ENCODE results near the gene CPED1.

Gene CPED1

GRCh38 chr7:121139427-121139826, 150.9 kb downstream of the CPED1 start:
- TF ChIP-seq, protein P1, sequence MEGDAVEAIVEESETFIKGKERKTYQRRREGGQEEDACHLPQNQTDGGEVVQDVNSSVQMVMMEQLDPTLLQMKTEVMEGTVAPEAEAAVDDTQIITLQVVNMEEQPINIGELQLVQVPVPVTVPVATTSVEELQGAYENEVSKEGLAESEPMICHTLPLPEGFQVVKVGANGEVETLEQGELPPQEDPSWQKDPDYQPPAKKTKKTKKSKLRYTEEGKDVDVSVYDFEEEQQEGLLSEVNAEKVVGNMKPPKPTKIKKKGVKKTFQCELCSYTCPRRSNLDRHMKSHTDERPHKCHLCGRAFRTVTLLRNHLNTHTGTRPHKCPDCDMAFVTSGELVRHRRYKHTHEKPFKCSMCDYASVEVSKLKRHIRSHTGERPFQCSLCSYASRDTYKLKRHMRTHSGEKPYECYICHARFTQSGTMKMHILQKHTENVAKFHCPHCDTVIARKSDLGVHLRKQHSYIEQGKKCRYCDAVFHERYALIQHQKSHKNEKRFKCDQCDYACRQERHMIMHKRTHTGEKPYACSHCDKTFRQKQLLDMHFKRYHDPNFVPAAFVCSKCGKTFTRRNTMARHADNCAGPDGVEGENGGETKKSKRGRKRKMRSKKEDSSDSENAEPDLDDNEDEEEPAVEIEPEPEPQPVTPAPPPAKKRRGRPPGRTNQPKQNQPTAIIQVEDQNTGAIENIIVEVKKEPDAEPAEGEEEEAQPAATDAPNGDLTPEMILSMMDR (IDR thresholded peaks at IDR 0.05; ENCODE audit: low read depth, low read length), result no peak
- in situ Hi-C loops (cut with HindIII; ENCODE audit: low sequenced_read_pairs), result no loop called here
- DNase-seq (ENCODE audit: low read depth, low spot score), result no peak
- no peak overlapping the region for H3K4me3 ChIP-seq (ENCODE audit: low read depth, low read length)

- no peak overlapping the region for H3K4me3 ChIP-seq (ENCODE audit: low read depth, low read length)
- no peak for DNase-seq (ENCODE audit: low read depth, low spot score)
- in situ Hi-C loops (cut with HindIII; ENCODE audit: low sequenced_read_pairs), result no loop called here
- TF ChIP-seq, protein P1 (IDR thresholded peaks at IDR 0.05; ENCODE audit: low read depth, low read length), result no peak
Observed at GRCh38 chr7:121140790-121141189, 152.3 kb downstream of the CPED1 start.

GRCh38 chr7:121151774-121152221, 163.3 kb downstream of the CPED1 start:
- in situ Hi-C loops (cut with HindIII; ENCODE audit: low sequenced_read_pairs), result no loop called here
- TF ChIP-seq, protein P1 (IDR thresholded peaks at IDR 0.05; ENCODE audit: low read depth, low read length), result no peak

GRCh38 chr7:121153411-121153810, 164.9 kb downstream of the CPED1 start:
- H3K4me3 ChIP-seq (ENCODE audit: low read depth, low read length), result no peak overlapping the region
- in situ Hi-C loops (cut with HindIII; ENCODE audit: low sequenced_read_pairs), result no loop called here

More at GRCh38 chr7:121151774-121152221, 163.3 kb downstream of the CPED1 start:
- H3K4me3 ChIP-seq (ENCODE audit: low read depth, low read length), result no peak overlapping the region
- DNase-seq (ENCODE audit: low read depth, low spot score), result no peak

DNA sequence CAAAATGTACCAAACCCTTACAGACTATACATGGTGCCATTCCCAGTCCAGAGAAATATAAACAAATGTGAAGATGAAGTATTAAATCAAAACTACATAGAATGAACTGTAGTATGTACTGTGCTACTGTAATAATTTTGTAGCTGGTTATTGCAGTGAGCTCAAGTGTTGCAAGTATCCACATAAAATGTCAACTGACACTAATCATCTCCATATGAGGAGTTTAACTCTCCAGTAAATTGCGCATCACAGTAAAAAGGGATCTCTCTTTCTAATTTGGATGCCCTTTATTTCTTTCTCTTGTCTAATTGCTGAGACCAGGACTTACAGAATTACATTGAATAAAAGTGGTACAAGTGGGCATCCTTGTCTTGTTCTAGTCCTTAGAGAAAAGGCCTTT, 165.5 kb downstream of the CPED1 start:
- TF ChIP-seq, protein P1 (IDR thresholded peaks at IDR 0.05; ENCODE audit: low read depth, low read length), result no peak
- no peak overlapping the region for H3K4me3 ChIP-seq (ENCODE audit: low read depth, low read length)
- DNase-seq (ENCODE audit: low read depth, low spot score), result no peak
- in situ Hi-C loops (cut with HindIII; ENCODE audit: low sequenced_read_pairs), result no loop called here

More at GRCh38 chr7:121153411-121153810, 164.9 kb downstream of the CPED1 start:
- TF ChIP-seq, protein P1 (IDR thresholded peaks at IDR 0.05; ENCODE audit: low read depth, low read length), result no peak
- no peak for DNase-seq (ENCODE audit: low read depth, low spot score)

DNA sequence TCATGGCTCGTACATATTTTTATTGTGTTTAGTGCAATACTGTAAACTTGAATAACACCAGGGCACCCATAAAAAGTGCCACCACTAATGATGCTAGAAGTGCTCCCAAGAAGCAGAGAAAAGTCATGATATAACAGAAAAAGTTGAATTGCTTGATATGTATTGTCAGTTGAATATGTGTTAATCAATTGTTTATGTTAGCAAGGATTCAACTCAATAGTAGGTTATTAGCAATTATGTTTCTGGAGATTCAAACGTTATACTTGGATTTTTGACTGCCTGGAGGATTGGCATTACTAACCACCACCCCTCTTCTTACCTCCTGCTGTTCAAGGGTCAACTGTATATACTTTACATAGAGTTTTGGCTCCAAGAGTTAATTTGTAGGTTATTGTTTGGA, 168.3 kb downstream of the CPED1 start:
- TF ChIP-seq, protein P1 (IDR thresholded peaks at IDR 0.05; ENCODE audit: low read depth, low read length), result no peak
- in situ Hi-C loops (cut with HindIII; ENCODE audit: low sequenced_read_pairs), result no loop called here

GRCh38 chr7:121157341-121157751, 168.8 kb downstream of the CPED1 start:
- TF ChIP-seq, protein P1 (IDR thresholded peaks at IDR 0.05; ENCODE audit: low read depth, low read length), result no peak
- in situ Hi-C loops (cut with HindIII; ENCODE audit: low sequenced_read_pairs), result no loop called here
- DNase-seq (ENCODE audit: low read depth, low spot score), result no peak
- H3K4me3 ChIP-seq (ENCODE audit: low read depth, low read length), result no peak overlapping the region

More for the DNA sequence above, 168.3 kb downstream of the CPED1 start:
- H3K4me3 ChIP-seq (ENCODE audit: low read depth, low read length), result no peak overlapping the region
- no peak for DNase-seq (ENCODE audit: low read depth, low spot score)

All from astrocyte of the spinal cord (primary cell).